Stimulated activated naive CD8-positive, alpha-beta T cell treated with anti-CD3 and anti-CD28 coated beads, Interleukin-15, Interleukin-2, amounts not matched to agents 100 ng/mL and 50 ng/mL, for 24 hours (primary cell): Measurements from ENCODE around the gene MYO6.

Experiments used
- H3K27ac Mint-ChIP-seq: one replicate; pipeline ENCODE4 v1.8.0; 2021; ENCODE audit warnings: mild to moderate bottlenecking, mixed read lengths
- H3K27me3 Mint-ChIP-seq: one replicate; pipeline ENCODE4 v1.8.0; 2021; ENCODE audit warnings: mixed read lengths
- H3K36me3 Mint-ChIP-seq: one replicate; pipeline ENCODE4 v1.8.0; 2021; ENCODE audit warnings: low read depth, mixed read lengths
- H3K4me1 Mint-ChIP-seq: one replicate; pipeline ENCODE4 v1.8.0; 2021; ENCODE audit warnings: low read depth, mixed read lengths
- H3K4me3 Mint-ChIP-seq: one replicate; pipeline ENCODE4 v1.8.0; 2021; ENCODE audit warnings: mild to moderate bottlenecking, mixed read lengths
- H3K9me3 Mint-ChIP-seq: one replicate; pipeline ENCODE4 v1.8.0; 2021; ENCODE audit warnings: mixed read lengths

MYO6 gene

GRCh38 chr6:75963569-75963968, 214.5 kb downstream of the MYO6 start:
- Mint-ChIP-seq H3K4me1 (no peaks in the 10 kb centered on the region), H3K4me3 (no peak overlapping the region), H3K9me3 (peaks cover 4% of the 10 kb centered on the region), H3K27me3 (peaks cover 4% of the 10 kb centered on the region), H3K27ac (no peak overlapping the region), H3K36me3 (no peaks in the 10 kb centered on the region)

- Mint-ChIP-seq H3K9me3 (peaks cover 5% of the 10 kb centered on the region), H3K27me3 (no peaks in the 10 kb centered on the region), H3K36me3 (no peaks in the 10 kb centered on the region), H3K4me1 (no peaks in the 10 kb centered on the region), H3K27ac (no peak overlapping the region), H3K4me3 (no peak overlapping the region)
Observed at GRCh38 chr6:75968143-75968542, 219.1 kb downstream of the MYO6 start.
